T-helper 1 cell treated with Interleukin-12 subunit alpha and Interleukin-12 subunit beta and Interleukin-4 antibody, amounts not matched to agents 30 ng/mL and 1 ng/mL, for 36 hours (primary cell): Measurements from ENCODE around the gene VCX2. TPM values are rescaled to one million over a fixed set of nuclear protein-coding genes. Genes with fewer than 3 reads are reported as not detected.
"Not testable (repeated sequence)": the region's sequence is repeated elsewhere in the genome, so short reads cannot be mapped to it uniquely, and the experiment has no call there.

Experiments used
- intact Hi-C: fragments of 100-400 bp; cut with micrococcal nuclease; formaldehyde crosslinking; loops from one replicate; pipeline ENCODE4 v1.15.1; 2024
- total RNA-seq: library from RNA; stranded (reverse); gene quantifications from 2 replicates; pipeline ENCODE4 v1.2.3, GENCODE V29; 2022

VCX2 gene
- total RNA-seq, 1 donor from 2014 or later = not detected

DNA sequence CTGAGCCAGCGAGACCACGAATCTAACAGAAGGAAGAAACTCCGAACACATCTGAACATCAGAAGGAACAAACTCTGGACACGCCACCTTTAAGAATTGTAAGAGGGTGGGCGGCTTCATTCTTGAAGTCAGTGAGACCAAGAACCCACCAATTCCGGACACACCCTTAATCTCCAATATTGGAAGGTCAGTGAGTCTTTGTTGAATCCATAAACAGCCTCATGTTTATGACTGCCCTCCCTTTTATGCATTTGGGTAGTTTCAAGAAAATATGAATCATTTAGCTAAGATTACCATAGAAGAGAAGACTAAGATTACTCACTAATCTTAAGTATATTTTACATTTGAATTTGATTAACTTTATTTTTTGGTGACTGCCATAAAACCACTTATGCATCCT lies 48.5 kb downstream of the VCX2 start:
- intact Hi-C loops = no loop called here

DNA sequence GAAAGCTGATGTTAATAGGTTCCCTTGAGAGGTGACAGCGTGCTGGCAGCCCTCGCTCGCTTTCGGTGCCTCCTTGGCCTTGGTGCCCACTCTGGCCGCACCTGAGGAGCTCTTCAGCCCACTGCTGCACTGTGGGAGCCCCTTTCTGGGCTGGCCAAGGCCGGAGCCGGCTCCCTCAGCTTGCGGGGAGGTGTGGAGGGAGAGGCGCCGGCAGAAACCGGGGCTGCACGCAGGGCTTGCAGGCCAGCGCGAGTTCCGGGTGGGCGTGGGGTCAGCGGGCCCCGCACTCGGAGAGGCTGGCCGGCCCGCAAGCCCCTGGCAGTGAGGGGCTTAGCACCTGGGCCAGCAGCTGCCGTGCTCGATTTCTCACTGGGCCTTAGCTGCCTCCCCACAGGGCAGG lies 49.7 kb downstream of the VCX2 start:
- intact Hi-C loops = not testable (repeated sequence)

Other genes with a start within 250 kb of the VCX2 start
- gene PNPLA4, start 243.9 kb downstream of the VCX2 start, total RNA-seq = 3.0 and 4.4 TPM in 2 replicates